Measurements from ENCODE around the gene ASPSCR1. TPM values are rescaled to one million over a fixed set of nuclear protein-coding genes. Genes with fewer than 3 reads are reported as not detected.

ASPSCR1 gene
- total and polyA plus RNA-seq, 12 donors: 10.2 to 177 (median 27.6) TPM

- H3K27me3 ChIP-seq: no peaks in the 10 kb centered on the region
- TF ChIP-seq POLR2A (IDR thresholded peaks at IDR 0.05) (no peak), CTCF (IDR thresholded peaks at IDR 0.05) (no peak)
- H3K4me1 ChIP-seq (replicated peaks in 1 of 2): peaks cover 0 to 6% of the 10 kb centered on the region in 2 donors
- DNase-seq: no peak
- no peak overlapping the region for H3K27ac ChIP-seq
- WGBS, 4 donors: 88 to 93% (median 89%) methylated on average over 41 to 56 of the region's 56 CpGs
- H3K9me3 ChIP-seq (replicated peaks in 1 of 3): no peaks in the 10 kb centered on the region
- H3K36me3 ChIP-seq (replicated peaks in 1 of 2): no peaks in the 10 kb centered on the region
- H3K4me3 ChIP-seq: no peak overlapping the region
- intact Hi-C loops (cut with DNase I): no loop called here
These were observed 36.6 kb upstream of the ASPSCR1 start for GRCh38 chr17:81940538-81941483.

GRCh38 chr17:81941484-81942166 lies 35.8 kb upstream of the ASPSCR1 start:
- Histone ChIP-seq H3K9me3 (replicated peaks in 1 of 3) (no peaks in the 10 kb centered on the region), H3K4me3 (no peak overlapping the region), H3K27ac (no peak overlapping the region), H3K27me3 (no peaks in the 10 kb centered on the region), H3K36me3 (replicated peaks in 1 of 2) (no peaks in the 10 kb centered on the region), H3K4me1 (replicated peaks in 1 of 2) (peaks cover 0 to 4% of the 10 kb centered on the region in 2 donors)
- intact Hi-C loops (cut with DNase I): no loop called here
- 0 to 76% (median 44%) methylated on average over 1 to 30 of the region's 30 CpGs for WGBS, 4 donors
- DNase-seq: no peak
- no peak for TF ChIP-seq CTCF (IDR thresholded peaks at IDR 0.05)
- no peak for TF ChIP-seq POLR2A (IDR thresholded peaks at IDR 0.05)

GRCh38 chr17:81942167-81942553 lies 35.3 kb upstream of the ASPSCR1 start:
- H3K27ac ChIP-seq: no peak overlapping the region

More at GRCh38 chr17:81942167-81942553, 35.3 kb upstream of the ASPSCR1 start:
- H3K4me3 ChIP-seq: no peak overlapping the region
- no peaks in the 10 kb centered on the region for H3K36me3 ChIP-seq (replicated peaks in 1 of 2)
- TF ChIP-seq POLR2A (IDR thresholded peaks at IDR 0.05): no peak
- no peak for TF ChIP-seq CTCF (IDR thresholded peaks at IDR 0.05)
- no peak for DNase-seq
- no peaks in the 10 kb centered on the region for H3K9me3 ChIP-seq (replicated peaks in 1 of 3)
- no peaks in the 10 kb centered on the region for H3K4me1 ChIP-seq (replicated peaks in 1 of 2)
- WGBS, 4 donors: 47 to 86% (median 55%) methylated on average over 4 to 12 of the region's 12 CpGs
- intact Hi-C loops (cut with DNase I): no loop called here
- no peaks in the 10 kb centered on the region for H3K27me3 ChIP-seq
